GM12878 (cell line): ENCODE measurements around the gene FSTL4. TPM values are rescaled to one million over a fixed set of nuclear protein-coding genes. Genes with fewer than 3 reads are reported as not detected.

Experiments
- ATAC-seq: fragments of 200-7000 bp; cut with Tn5 transposase; 3 replicates; pipeline ENCODE4 v1.9.1; 2020; ENCODE audit warnings: mild to moderate bottlenecking, moderate library complexity
- BruUV-seq: library from RNA; stranded (reverse); fragments of 400-500 nt; replicated peaks from 2 replicates; lab custom pipeline; 2021; lab: Mats Ljungman, UMichigan
- CTCF ChIA-PET: fragments of 300-600 bp; sonication (Branson Sonifier 250); formaldehyde crosslinking; extraction: SDS; loops from one replicate; lab custom pipeline; 2021; ENCODE audit warnings: inconsistent platforms; lab: Yijun Ruan, JAX
- POLR2A ChIA-PET: fragments of 350-600 bp; formaldehyde crosslinking; extraction: SDS; loops from one replicate; lab custom pipeline; 2021; ENCODE audit warnings: inconsistent platforms; lab: Charles Lee
- RAD21 ChIA-PET: fragments of 300-600 bp; sonication (Branson Sonifier 250); formaldehyde crosslinking; loops from one replicate; lab custom pipeline; 2023; ENCODE audit warnings: antibody characterized with exemption; ENCODE audit not compliant: unreplicated experiment; lab: Charles Lee
- SMC1A ChIA-PET: fragments of 300-600 bp; sonication (Branson Sonifier 250); formaldehyde crosslinking; loops from one replicate; lab custom pipeline; 2023; ENCODE audit not compliant: unreplicated experiment, uncharacterized antibody; lab: Charles Lee
- DNase-seq: peaks from one replicate; pipeline ENCODE4 v3.0.0-alpha.2; 2011; ENCODE audit warnings: low read depth, low spot score
- FAIRE-seq: peaks from 3 replicates; lab custom pipeline; 2011; peaks lifted over from hg19 to GRCh38; lab: Jason Lieb, UNC
- H2AFZ ChIP-seq: 2 replicates; pipeline ENCODE4 v1.6.0; 2011; ENCODE audit warnings: low read depth, low read length, control low read depth; ENCODE audit not compliant: control insufficient read depth
- H3K27ac ChIP-seq: 2 replicates; pipeline ENCODE4 v1.5.1; 2011; ENCODE audit warnings: control low read depth; ENCODE audit not compliant: control insufficient read depth, insufficient read depth
- H3K27me3 ChIP-seq, 2 experiments: replicated peaks in 1 of 2; 2 replicates each; pipeline versions ENCODE4 v1.6.0 to v1.6.1; 2011; ENCODE audit warnings: low read length in 1 of 2; ENCODE audit not compliant: control insufficient read depth in 2 of 2, insufficient read depth in 2 of 2
- H3K36me3 ChIP-seq, 2 experiments: 2 replicates each; pipeline ENCODE4 v1.5.1; 2011; ENCODE audit warnings: low read length in 1 of 2; ENCODE audit not compliant: control insufficient read depth in 2 of 2, insufficient read depth in 2 of 2
- H3K4me1 ChIP-seq: 2 replicates; pipeline ENCODE4 v1.6.1; 2011; ENCODE audit warnings: mild to moderate bottlenecking, low read length, moderate library complexity, mixed read lengths; ENCODE audit not compliant: control insufficient read depth, insufficient read depth
- H3K4me2 ChIP-seq: 2 replicates; pipeline ENCODE4 v1.6.0; 2011; ENCODE audit warnings: control low read depth; ENCODE audit not compliant: control insufficient read depth, insufficient read depth
- H3K4me3 ChIP-seq: fragments of 200-600 bp; sonication (generic); 2 replicates; pipeline ENCODE4 v1.5.1; 2016
- H3K79me2 ChIP-seq: 2 replicates; pipeline ENCODE4 v1.6.0; 2011; ENCODE audit warnings: low read length; ENCODE audit not compliant: control insufficient read depth, insufficient read depth
- H3K9ac ChIP-seq: 2 replicates; pipeline ENCODE4 v1.8.0; 2011; ENCODE audit warnings: low read length, control low read depth, mixed read lengths; ENCODE audit not compliant: control insufficient read depth, insufficient read depth
- H3K9me3 ChIP-seq: replicated peaks from 3 replicates; pipeline ENCODE4 v1.5.1; 2011; ENCODE audit warnings: mild to moderate bottlenecking, low read length; ENCODE audit not compliant: control insufficient read depth, insufficient read depth
- H4K20me1 ChIP-seq: 2 replicates; pipeline ENCODE4 v1.6.0; 2011; ENCODE audit not compliant: control insufficient read depth, insufficient read depth
- ASH2L ChIP-seq: fragments of 300-600, 200-600 bp; sonication (generic); IDR thresholded peaks from 2 replicates; pipeline ENCODE4 v1.6.1; 2017; ENCODE audit warnings: low read depth, mild to moderate bottlenecking, borderline replicate concordance
- EGR1 ChIP-seq, 2 experiments: IDR thresholded peaks; 1 replicate in 1 of 2; 2 replicates in 1 of 2; pipeline ENCODE4 v1.6.1; 2011 to 2012; ENCODE audit warnings: low read depth in 2 of 2, low read length in 2 of 2, borderline replicate concordance in 1 of 2, mild to moderate bottlenecking in 1 of 2, moderate library complexity in 1 of 2
- FOXK2 ChIP-seq: fragments of 450-650 bp; IDR thresholded peaks from 2 replicates; pipeline ENCODE4 v1.6.1; 2017; ENCODE audit warnings: mild to moderate bottlenecking, moderate library complexity
- MTA3 ChIP-seq: IDR thresholded peaks from 2 replicates; pipeline ENCODE4 v1.6.1; 2012; ENCODE audit warnings: low read length, inconsistent platforms, borderline replicate concordance
- MYB ChIP-seq: fragments of 150-350 bp; IDR thresholded peaks from 2 replicates; pipeline ENCODE4 v1.6.1; 2014; ENCODE audit warnings: mild to moderate bottlenecking, low read depth, low read length, borderline replicate concordance
- NFIC ChIP-seq: IDR thresholded peaks from 2 replicates; pipeline ENCODE4 v1.6.1; 2012; ENCODE audit warnings: low read depth, mild to moderate bottlenecking, inconsistent platforms, low read length, moderate library complexity
- PAX5 ChIP-seq: IDR thresholded peaks from 2 replicates; pipeline ENCODE4 v1.6.1; 2011; ENCODE audit warnings: low read depth, low read length, borderline replicate concordance
- RB1 ChIP-seq: fragments of 450-650 bp; formaldehyde crosslinking; IDR thresholded peaks from 2 replicates; pipeline ENCODE4 v1.6.1; 2017; ENCODE audit warnings: mild to moderate bottlenecking, borderline replicate concordance
- SMAD5 ChIP-seq: IDR thresholded peaks from 2 replicates; pipeline ENCODE4 v1.6.1; 2016; ENCODE audit warnings: antibody characterized with exemption, low read depth
- SREBF2 ChIP-seq: IDR thresholded peaks from 2 replicates; pipeline ENCODE4 v1.6.1; 2012; ENCODE audit warnings: mild to moderate bottlenecking, low read length
- TBL1XR1 ChIP-seq: IDR thresholded peaks from 2 replicates; pipeline ENCODE4 v1.6.1; 2012; ENCODE audit warnings: low read depth, low read length, improper control_type of control experiment
- ZNF217 ChIP-seq: fragments of 450-650 bp; IDR thresholded peaks from 2 replicates; pipeline ENCODE4 v1.6.1; 2017; ENCODE audit warnings: antibody characterized with exemption, mild to moderate bottlenecking
- ZSCAN29 ChIP-seq: fragments of 450-650 bp; IDR thresholded peaks from 2 replicates; pipeline ENCODE4 v1.6.1; 2017; ENCODE audit warnings: mild to moderate bottlenecking, moderate library complexity
- WGBS: methylation state at CpG from one replicate; pipeline ENCODE4 v1.1.6; 2016; ENCODE audit warnings: low lambda C conversion rate; ENCODE audit not compliant: insufficient replicate concordance, insufficient coverage; ENCODE audit errors: missing lambda C conversion rate; 5-methylcytosine and 5-hydroxymethylcytosine counted together
- in situ Hi-C: fragments of 300-500 bp; cut with MboI; formaldehyde crosslinking; loops from 9 replicates; pipeline ENCODE4 v1.14.3; 2018; ENCODE audit warnings: mixed read lengths
- intact Hi-C: fragments of 100-400 bp; cut with micrococcal nuclease; formaldehyde crosslinking; loops from one replicate; pipeline ENCODE4 v1.14.2; 2022; ENCODE audit not compliant: unreplicated experiment
- polyA plus RNA-seq, 11 experiments: library from polyadenylated mRNA; depleted of rRNA in 4 of 11; unstranded in 6 of 11; stranded (reverse) in 5 of 11; fragments of >200 nt; fragmentation: Nextera tagmentation in 4 of 11; fragmentation: Illumina TruSeq in 1 of 11; extraction: Ambion mirVana in 4 of 11; extraction: Trizol in 1 of 11; gene quantifications; 1 replicate in 1 of 11; 2 replicates in 10 of 11; pipeline versions ENCODE4 v1.2.1 to v1.2.3, GENCODE V29; 2011 to 2016; ENCODE audit warnings: inconsistent platforms in 2 of 11, missing spikeins in 2 of 11, low read depth in 1 of 11
- total RNA-seq, 4 experiments: library from RNA; depleted of rRNA in 3 of 4; stranded (reverse); fragments of >200 nt in 3 of 4; fragmentation: Illumina TruSeq in 1 of 4; extraction: Trizol in 1 of 4; gene quantifications; 2 replicates each; pipeline versions ENCODE4 v1.2.1 to v1.2.3, GENCODE V29; 2013 to 2021
- TF ChIP-seq, protein P1 (sequence below): fragments of 450-650 bp; IDR thresholded peaks from 2 replicates; pipeline ENCODE4 v1.6.1; 2018; ENCODE audit warnings: mild to moderate bottlenecking, low read depth, moderate library complexity; ENCODE audit not compliant: partially characterized antibody
- TF ChIP-seq, protein P2 (sequence below): fragments of 450-650 bp; IDR thresholded peaks from 2 replicates; pipeline ENCODE4 v1.6.1; 2017; ENCODE audit warnings: mild to moderate bottlenecking, moderate library complexity
- TF ChIP-seq, protein P3 (sequence below): fragments of 450-650 bp; IDR thresholded peaks from 2 replicates; pipeline ENCODE4 v1.6.1; 2017; ENCODE audit warnings: borderline replicate concordance
- TF ChIP-seq, protein P4 (sequence below): fragments of 450-650 bp; IDR thresholded peaks from 2 replicates; pipeline ENCODE4 v1.6.1; 2016; ENCODE audit warnings: mild to moderate bottlenecking

Gene FSTL4
- total and polyA plus RNA-seq, 10 of the 15 experiments (the other 5 are each of a cell fraction or from before 2014, with no cell fraction given) = 0.01 to 0.79 (median 0.21) TPM; not detected in 6

DNA sequence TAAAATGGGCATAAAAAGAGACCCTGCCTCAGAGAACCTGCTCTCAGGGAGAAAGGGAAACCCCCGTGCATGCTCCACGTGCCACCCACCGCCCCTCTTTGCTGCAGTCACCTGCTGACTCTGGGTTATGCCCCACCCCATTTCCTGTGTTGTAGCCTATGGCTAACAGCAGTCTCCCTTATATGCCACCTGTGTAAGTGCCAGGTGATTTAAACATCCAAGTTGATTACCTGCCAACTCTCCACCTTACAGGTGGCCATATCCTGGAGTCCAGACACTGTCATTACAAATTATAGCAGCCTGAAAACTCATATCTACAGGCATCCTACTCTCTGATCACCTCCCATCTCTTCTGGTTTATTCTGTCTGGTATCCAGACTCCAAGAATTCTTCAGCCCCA is 318.0 kb downstream of the FSTL4 start:
- FAIRE-seq = no peak
- ATAC-seq = no peak
- DNase-seq = no peak
- Histone ChIP-seq H3K27ac (no peak overlapping the region), H3K9me3 (no peaks in the 10 kb centered on the region), H4K20me1 (no peaks in the 10 kb centered on the region), H3K4me3 (no peak overlapping the region), H3K4me1 (no peaks in the 10 kb centered on the region), H3K79me2 (no peaks in the 10 kb centered on the region), H3K9ac (no peak overlapping the region), H3K4me2 (no peak overlapping the region), H3K36me3 (no peaks in the 10 kb centered on the region), H2AFZ (no peak overlapping the region), H3K27me3 (no peaks in the 10 kb centered on the region)
- in situ Hi-C loops = no loop called here
- BruUV-seq = no TSS peak
- RAD21 ChIA-PET = no interaction called here
- SMC1A ChIA-PET = no interaction called here
- 8% methylated on average over 3 of the region's 3 CpGs for WGBS
- CTCF ChIA-PET = interaction anchor here (1.5 kb wide), 1 partner anchor 184 kb away, joined by 4 read pairs; no protein-coding TSS in a partner anchor
- POLR2A ChIA-PET = no interaction called here
- intact Hi-C loops = no loop called here
- TF ChIP-seq SMAD5 = no peak
- no peak for TF ChIP-seq FOXK2
- no peak for TF ChIP-seq ZSCAN29
- no peak for TF ChIP-seq SREBF2
- TF ChIP-seq, protein P1, sequence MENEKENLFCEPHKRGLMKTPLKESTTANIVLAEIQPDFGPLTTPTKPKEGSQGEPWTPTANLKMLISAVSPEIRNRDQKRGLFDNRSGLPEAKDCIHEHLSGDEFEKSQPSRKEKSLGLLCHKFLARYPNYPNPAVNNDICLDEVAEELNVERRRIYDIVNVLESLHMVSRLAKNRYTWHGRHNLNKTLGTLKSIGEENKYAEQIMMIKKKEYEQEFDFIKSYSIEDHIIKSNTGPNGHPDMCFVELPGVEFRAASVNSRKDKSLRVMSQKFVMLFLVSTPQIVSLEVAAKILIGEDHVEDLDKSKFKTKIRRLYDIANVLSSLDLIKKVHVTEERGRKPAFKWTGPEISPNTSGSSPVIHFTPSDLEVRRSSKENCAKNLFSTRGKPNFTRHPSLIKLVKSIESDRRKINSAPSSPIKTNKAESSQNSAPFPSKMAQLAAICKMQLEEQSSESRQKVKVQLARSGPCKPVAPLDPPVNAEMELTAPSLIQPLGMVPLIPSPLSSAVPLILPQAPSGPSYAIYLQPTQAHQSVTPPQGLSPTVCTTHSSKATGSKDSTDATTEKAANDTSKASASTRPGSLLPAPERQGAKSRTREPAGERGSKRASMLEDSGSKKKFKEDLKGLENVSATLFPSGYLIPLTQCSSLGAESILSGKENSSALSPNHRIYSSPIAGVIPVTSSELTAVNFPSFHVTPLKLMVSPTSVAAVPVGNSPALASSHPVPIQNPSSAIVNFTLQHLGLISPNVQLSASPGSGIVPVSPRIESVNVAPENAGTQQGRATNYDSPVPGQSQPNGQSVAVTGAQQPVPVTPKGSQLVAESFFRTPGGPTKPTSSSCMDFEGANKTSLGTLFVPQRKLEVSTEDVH = no peak
- TF ChIP-seq MTA3 = no peak
- TF ChIP-seq RB1 = no peak
- TF ChIP-seq ASH2L = no peak
- TF ChIP-seq ZNF217 = no peak
- TF ChIP-seq EGR1 (IDR thresholded peaks at IDR 0.05; ENCODE audit: borderline replicate concordance in 1 of 2, low read depth in 2 of 2, low read length in 2 of 2) = no peak
- TF ChIP-seq, protein P2, sequence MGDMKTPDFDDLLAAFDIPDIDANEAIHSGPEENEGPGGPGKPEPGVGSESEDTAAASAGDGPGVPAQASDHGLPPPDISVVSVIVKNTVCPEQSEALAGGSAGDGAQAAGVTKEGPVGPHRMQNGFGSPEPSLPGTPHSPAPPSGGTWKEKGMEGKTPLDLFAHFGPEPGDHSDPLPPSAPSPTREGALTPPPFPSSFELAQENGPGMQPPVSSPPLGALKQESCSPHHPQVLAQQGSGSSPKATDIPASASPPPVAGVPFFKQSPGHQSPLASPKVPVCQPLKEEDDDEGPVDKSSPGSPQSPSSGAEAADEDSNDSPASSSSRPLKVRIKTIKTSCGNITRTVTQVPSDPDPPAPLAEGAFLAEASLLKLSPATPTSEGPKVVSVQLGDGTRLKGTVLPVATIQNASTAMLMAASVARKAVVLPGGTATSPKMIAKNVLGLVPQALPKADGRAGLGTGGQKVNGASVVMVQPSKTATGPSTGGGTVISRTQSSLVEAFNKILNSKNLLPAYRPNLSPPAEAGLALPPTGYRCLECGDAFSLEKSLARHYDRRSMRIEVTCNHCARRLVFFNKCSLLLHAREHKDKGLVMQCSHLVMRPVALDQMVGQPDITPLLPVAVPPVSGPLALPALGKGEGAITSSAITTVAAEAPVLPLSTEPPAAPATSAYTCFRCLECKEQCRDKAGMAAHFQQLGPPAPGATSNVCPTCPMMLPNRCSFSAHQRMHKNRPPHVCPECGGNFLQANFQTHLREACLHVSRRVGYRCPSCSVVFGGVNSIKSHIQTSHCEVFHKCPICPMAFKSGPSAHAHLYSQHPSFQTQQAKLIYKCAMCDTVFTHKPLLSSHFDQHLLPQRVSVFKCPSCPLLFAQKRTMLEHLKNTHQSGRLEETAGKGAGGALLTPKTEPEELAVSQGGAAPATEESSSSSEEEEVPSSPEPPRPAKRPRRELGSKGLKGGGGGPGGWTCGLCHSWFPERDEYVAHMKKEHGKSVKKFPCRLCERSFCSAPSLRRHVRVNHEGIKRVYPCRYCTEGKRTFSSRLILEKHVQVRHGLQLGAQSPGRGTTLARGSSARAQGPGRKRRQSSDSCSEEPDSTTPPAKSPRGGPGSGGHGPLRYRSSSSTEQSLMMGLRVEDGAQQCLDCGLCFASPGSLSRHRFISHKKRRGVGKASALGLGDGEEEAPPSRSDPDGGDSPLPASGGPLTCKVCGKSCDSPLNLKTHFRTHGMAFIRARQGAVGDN = no peak
- no peak for TF ChIP-seq TBL1XR1
- no peak for TF ChIP-seq MYB
- TF ChIP-seq PAX5 = no peak
- TF ChIP-seq, protein P3, sequence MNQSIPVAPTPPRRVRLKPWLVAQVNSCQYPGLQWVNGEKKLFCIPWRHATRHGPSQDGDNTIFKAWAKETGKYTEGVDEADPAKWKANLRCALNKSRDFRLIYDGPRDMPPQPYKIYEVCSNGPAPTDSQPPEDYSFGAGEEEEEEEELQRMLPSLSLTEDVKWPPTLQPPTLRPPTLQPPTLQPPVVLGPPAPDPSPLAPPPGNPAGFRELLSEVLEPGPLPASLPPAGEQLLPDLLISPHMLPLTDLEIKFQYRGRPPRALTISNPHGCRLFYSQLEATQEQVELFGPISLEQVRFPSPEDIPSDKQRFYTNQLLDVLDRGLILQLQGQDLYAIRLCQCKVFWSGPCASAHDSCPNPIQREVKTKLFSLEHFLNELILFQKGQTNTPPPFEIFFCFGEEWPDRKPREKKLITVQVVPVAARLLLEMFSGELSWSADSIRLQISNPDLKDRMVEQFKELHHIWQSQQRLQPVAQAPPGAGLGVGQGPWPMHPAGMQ = no peak
- no peak for TF ChIP-seq NFIC
- TF ChIP-seq, protein P4, sequence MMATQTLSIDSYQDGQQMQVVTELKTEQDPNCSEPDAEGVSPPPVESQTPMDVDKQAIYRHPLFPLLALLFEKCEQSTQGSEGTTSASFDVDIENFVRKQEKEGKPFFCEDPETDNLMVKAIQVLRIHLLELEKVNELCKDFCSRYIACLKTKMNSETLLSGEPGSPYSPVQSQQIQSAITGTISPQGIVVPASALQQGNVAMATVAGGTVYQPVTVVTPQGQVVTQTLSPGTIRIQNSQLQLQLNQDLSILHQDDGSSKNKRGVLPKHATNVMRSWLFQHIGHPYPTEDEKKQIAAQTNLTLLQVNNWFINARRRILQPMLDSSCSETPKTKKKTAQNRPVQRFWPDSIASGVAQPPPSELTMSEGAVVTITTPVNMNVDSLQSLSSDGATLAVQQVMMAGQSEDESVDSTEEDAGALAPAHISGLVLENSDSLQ = no peak
